H7 (cell line): ENCODE measurements around the gene CXXC5. TPM values are rescaled to one million over a fixed set of nuclear protein-coding genes. Genes with fewer than 3 reads are reported as not detected.
A peak's percentile ranks its signal among the peaks of the same experiment; 100 is the strongest.

Experiments used
- DNase-seq: peaks from one replicate; pipeline ENCODE4 v3.0.0; 2012
- H3K27me3 ChIP-seq: 2 replicates; pipeline ENCODE4 v1.6.0; 2011; ENCODE audit warnings: mild to moderate bottlenecking, low read length; ENCODE audit not compliant: control insufficient read depth, insufficient read depth
- H3K36me3 ChIP-seq: replicated peaks from 2 replicates; pipeline ENCODE4 v1.5.1; 2011; ENCODE audit warnings: low read length; ENCODE audit not compliant: control insufficient read depth, insufficient read depth
- H3K4me3 ChIP-seq: 2 replicates; pipeline ENCODE4 v1.5.1; 2011; ENCODE audit warnings: low read depth, mild to moderate bottlenecking, control low read depth, low read length, moderate library complexity; ENCODE audit not compliant: insufficient read depth
- total RNA-seq: library from RNA; depleted of rRNA; stranded (reverse); fragments of >200 nt; shearing (Covaris generic); gene quantifications from 2 replicates; pipeline ENCODE4 v1.2.3, GENCODE V29; 2014

CXXC5 gene
- total RNA-seq, 1 experiment from 2014 or later = 154 TPM

GRCh38 chr5:139651853-139652787, 4.0 kb downstream of the CXXC5 start:
- peak; percentile 97 for DNase-seq
- Histone ChIP-seq H3K27me3 (peaks cover 2% of the 10 kb centered on the region; the same call in 1 of the 2 replicates), H3K4me3 (no peak overlapping the region; the same call in 1 of the 2 replicates), H3K36me3 (no peaks in the 10 kb centered on the region)

GRCh38 chr5:139652788-139653241, 4.7 kb downstream of the CXXC5 start:
- DNase-seq = no peak
- H3K27me3 ChIP-seq = no peaks in the 10 kb centered on the region
- H3K36me3 ChIP-seq = no peaks in the 10 kb centered on the region
- no peak overlapping the region for H3K4me3 ChIP-seq

GRCh38 chr5:139653616-139654015, 5.5 kb downstream of the CXXC5 start:
- peak; percentile 69 for DNase-seq
- Histone ChIP-seq H3K36me3 (no peaks in the 10 kb centered on the region), H3K4me3 (no peak overlapping the region), H3K27me3 (no peaks in the 10 kb centered on the region)

GRCh38 chr5:139654464-139654863, 6.3 kb downstream of the CXXC5 start:
- DNase-seq = no peak
- Histone ChIP-seq H3K36me3 (no peaks in the 10 kb centered on the region), H3K27me3 (no peaks in the 10 kb centered on the region), H3K4me3 (no peak overlapping the region)

GRCh38 chr5:139654871-139655491, 6.8 kb downstream of the CXXC5 start:
- DNase-seq = peak; percentile 79
- Histone ChIP-seq H3K27me3 (no peaks in the 10 kb centered on the region), H3K4me3 (no peak overlapping the region)

GRCh38 chr5:139655727-139656271, 7.7 kb downstream of the CXXC5 start:
- H3K36me3 ChIP-seq = no peaks in the 10 kb centered on the region
- no peaks in the 10 kb centered on the region for H3K27me3 ChIP-seq
- H3K4me3 ChIP-seq = no peak overlapping the region
- peak; percentile 75 for DNase-seq

More at GRCh38 chr5:139654871-139655491, 6.8 kb downstream of the CXXC5 start:
- no peaks in the 10 kb centered on the region for H3K36me3 ChIP-seq

- Histone ChIP-seq H3K27me3 (no peaks in the 10 kb centered on the region), H3K4me3 (no peak overlapping the region)
- no peak for DNase-seq
Measured at GRCh38 chr5:139657363-139658321, 9.5 kb downstream of the CXXC5 start.

GRCh38 chr5:139658501-139658927, 10.4 kb downstream of the CXXC5 start:
- Histone ChIP-seq H3K4me3 (no peak overlapping the region), H3K36me3 (no peaks in the 10 kb centered on the region), H3K27me3 (no peaks in the 10 kb centered on the region)
- DNase-seq = peak; percentile 72

More at GRCh38 chr5:139657363-139658321, 9.5 kb downstream of the CXXC5 start:
- no peaks in the 10 kb centered on the region for H3K36me3 ChIP-seq

GRCh38 chr5:139658928-139659667, 10.9 kb downstream of the CXXC5 start:
- DNase-seq = peak; percentile 82
- Histone ChIP-seq H3K4me3 (no peak overlapping the region), H3K36me3 (no peaks in the 10 kb centered on the region), H3K27me3 (no peaks in the 10 kb centered on the region)

GRCh38 chr5:139659695-139660101, 11.5 kb downstream of the CXXC5 start:
- DNase-seq = peak; percentile 79
- Histone ChIP-seq H3K27me3 (no peaks in the 10 kb centered on the region), H3K4me3 (no peak overlapping the region), H3K36me3 (no peaks in the 10 kb centered on the region)

- Histone ChIP-seq H3K36me3 (no peaks in the 10 kb centered on the region; the same call in 1 of the 2 replicates), H3K27me3 (no peaks in the 10 kb centered on the region), H3K4me3 (no peak overlapping the region)
- DNase-seq = no peak
Measured at GRCh38 chr5:139660105-139660922, 12.2 kb downstream of the CXXC5 start.

- peak; percentile 71 for DNase-seq
- Histone ChIP-seq H3K4me3 (no peak overlapping the region), H3K36me3 (no peaks in the 10 kb centered on the region; the same call in 1 of the 2 replicates), H3K27me3 (no peaks in the 10 kb centered on the region)
Measured at GRCh38 chr5:139660923-139661814, 13.0 kb downstream of the CXXC5 start.
